SK-N-MC (cell line): ENCODE data around the gene CLTC.

Experiments
- EZH2 ChIP-seq: fragments of 200-600 bp; sonication (generic); IDR thresholded peaks from one replicate; pipeline ENCODE4 v1.6.1; 2017; ENCODE audit warnings: antibody characterized with exemption
- FOXP2 ChIP-seq: optimal IDR thresholded peaks from 2 replicates; pipeline ENCODE3; 2011; ENCODE audit warnings: mild to moderate bottlenecking, moderate library complexity; ENCODE audit not compliant: insufficient read depth; ENCODE audit errors: extremely low read length, control extremely low read depth
- POLR2AphosphoS5 ChIP-seq: IDR thresholded peaks from 2 replicates; pipeline ENCODE4 v1.6.1; 2012; ENCODE audit warnings: mild to moderate bottlenecking, low read depth, low read length, borderline replicate concordance

DNA sequence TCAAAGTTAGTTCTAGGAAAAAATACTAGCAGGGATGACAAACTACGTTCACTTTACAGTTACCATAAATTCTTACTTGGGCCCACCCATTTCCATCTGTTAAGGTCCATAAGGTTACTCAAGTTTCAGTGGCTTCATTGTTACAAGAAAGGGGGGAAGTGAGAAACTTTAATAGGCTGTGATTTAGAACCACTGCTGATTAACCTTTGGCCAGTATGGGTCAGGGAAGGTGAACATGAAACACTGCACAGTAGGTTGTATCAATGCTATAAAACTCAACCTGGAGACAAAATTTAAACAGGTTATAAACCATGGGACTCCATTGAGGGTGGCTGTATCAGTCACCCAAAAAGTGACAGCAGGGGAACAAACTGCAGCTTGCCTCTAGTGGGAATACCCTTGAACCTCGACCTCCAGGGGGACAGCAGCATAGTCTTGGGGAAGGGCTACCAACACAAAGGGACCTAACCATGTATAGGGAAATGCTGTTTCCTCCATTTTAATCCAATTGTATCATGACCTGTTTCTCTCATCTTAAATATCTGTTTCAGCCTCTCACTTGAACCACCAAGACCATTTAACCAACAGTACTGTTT lies 77.1 kb downstream of the CLTC start:
- TF ChIP-seq POLR2AphosphoS5 (peak; percentile 32; the same call in 1 of the 2 replicates), EZH2 (no peak), FOXP2 (no peak)
